IPS-15b (cell line): Measurements from ENCODE around the gene TMTC3.
"Not testable (repeated sequence)": the region's sequence is repeated elsewhere in the genome, so short reads cannot be mapped to it uniquely, and the experiment has no call there.

Experiments
- H3K27me3 ChIP-seq: one replicate; pipeline ENCODE4 v1.6.1; 2013; ENCODE audit warnings: low read length; ENCODE audit not compliant: control insufficient read depth, insufficient read depth
- H3K36me3 ChIP-seq: one replicate; pipeline ENCODE4 v1.6.1; 2013; ENCODE audit warnings: low read length; ENCODE audit not compliant: control insufficient read depth, insufficient read depth
- H3K4me1 ChIP-seq: one replicate; pipeline ENCODE4 v1.6.1; 2013; ENCODE audit warnings: mild to moderate bottlenecking, low read length; ENCODE audit not compliant: control insufficient read depth, insufficient read depth
- H3K4me3 ChIP-seq: one replicate; pipeline ENCODE4 v1.5.1; 2013; ENCODE audit warnings: low read depth, low read length
- H3K9ac ChIP-seq: one replicate; pipeline ENCODE4 v1.6.1; 2013; ENCODE audit warnings: low read depth, mild to moderate bottlenecking, low read length
- H3K9me3 ChIP-seq: one replicate; pipeline ENCODE4 v1.6.1; 2013; ENCODE audit warnings: mild to moderate bottlenecking, low read length; ENCODE audit not compliant: control insufficient read depth, insufficient read depth

Gene TMTC3

GRCh38 chr12:88200029-88200428 lies 57.9 kb downstream of the TMTC3 start:
- no peaks in the 10 kb centered on the region for H3K4me1 ChIP-seq
- no peaks in the 10 kb centered on the region for H3K36me3 ChIP-seq
- no peak overlapping the region for H3K9ac ChIP-seq
- H3K4me3 ChIP-seq = no peak overlapping the region
- no peaks in the 10 kb centered on the region for H3K27me3 ChIP-seq
- no peaks in the 10 kb centered on the region for H3K9me3 ChIP-seq

DNA sequence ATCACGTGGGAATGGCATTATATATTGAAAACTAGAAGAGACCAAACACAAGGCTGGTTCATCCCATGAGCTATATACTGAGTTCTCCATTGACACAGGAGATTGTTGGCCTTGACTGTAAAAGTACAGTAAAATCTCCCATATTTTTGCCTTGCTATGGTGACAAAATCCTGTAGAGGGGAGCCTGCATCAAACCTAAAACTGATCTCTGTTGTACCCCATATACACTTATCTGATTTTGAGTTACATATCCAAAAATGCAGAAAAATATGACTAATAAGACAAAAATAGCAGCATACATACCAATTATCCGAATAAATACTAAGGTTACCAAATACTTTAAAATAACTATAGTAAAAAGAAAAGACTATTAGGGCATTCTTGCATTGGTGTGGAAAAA lies 60.4 kb downstream of the TMTC3 start:
- H3K36me3 ChIP-seq = no peaks in the 10 kb centered on the region
- no peaks in the 10 kb centered on the region for H3K27me3 ChIP-seq
- no peaks in the 10 kb centered on the region for H3K4me1 ChIP-seq

GRCh38 chr12:88206601-88207000 lies 64.5 kb downstream of the TMTC3 start:
- no peaks in the 10 kb centered on the region for H3K4me1 ChIP-seq
- no peak overlapping the region for H3K9ac ChIP-seq
- no peaks in the 10 kb centered on the region for H3K9me3 ChIP-seq
- no peak overlapping the region for H3K4me3 ChIP-seq
- H3K27me3 ChIP-seq = no peaks in the 10 kb centered on the region
- no peaks in the 10 kb centered on the region for H3K36me3 ChIP-seq

More for the DNA sequence above, 60.4 kb downstream of the TMTC3 start:
- no peak overlapping the region for H3K9ac ChIP-seq
- no peaks in the 10 kb centered on the region for H3K9me3 ChIP-seq
- no peak overlapping the region for H3K4me3 ChIP-seq

- H3K4me1 ChIP-seq = no peaks in the 10 kb centered on the region
- no peaks in the 10 kb centered on the region for H3K36me3 ChIP-seq
- H3K4me3 ChIP-seq = no peak overlapping the region
- no peaks in the 10 kb centered on the region for H3K27me3 ChIP-seq
- H3K9ac ChIP-seq = no peak overlapping the region
- H3K9me3 ChIP-seq = no peaks in the 10 kb centered on the region
Measured at GRCh38 chr12:88207921-88208620, 66.0 kb downstream of the TMTC3 start.

DNA sequence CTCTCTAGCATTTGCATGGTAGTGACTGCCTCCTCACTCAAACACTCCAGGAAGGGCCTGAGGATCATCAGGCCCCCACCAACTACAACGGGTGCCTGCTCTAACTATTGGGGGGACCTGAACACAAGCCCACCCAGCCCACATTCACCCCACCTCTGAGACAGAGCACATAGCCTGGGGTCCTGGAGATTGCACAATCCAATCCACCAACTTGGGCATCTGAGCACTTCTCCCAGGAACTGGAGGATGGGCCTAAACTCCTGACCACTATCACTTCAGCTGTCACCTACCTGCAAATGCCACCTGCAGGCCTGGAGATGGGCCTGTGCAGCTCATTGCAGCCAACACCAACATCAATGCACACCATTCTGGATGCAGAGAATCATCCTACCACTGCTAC lies 66.6 kb downstream of the TMTC3 start:
- Histone ChIP-seq H3K27me3 (no peaks in the 10 kb centered on the region), H3K4me3 (no peak overlapping the region)

DNA sequence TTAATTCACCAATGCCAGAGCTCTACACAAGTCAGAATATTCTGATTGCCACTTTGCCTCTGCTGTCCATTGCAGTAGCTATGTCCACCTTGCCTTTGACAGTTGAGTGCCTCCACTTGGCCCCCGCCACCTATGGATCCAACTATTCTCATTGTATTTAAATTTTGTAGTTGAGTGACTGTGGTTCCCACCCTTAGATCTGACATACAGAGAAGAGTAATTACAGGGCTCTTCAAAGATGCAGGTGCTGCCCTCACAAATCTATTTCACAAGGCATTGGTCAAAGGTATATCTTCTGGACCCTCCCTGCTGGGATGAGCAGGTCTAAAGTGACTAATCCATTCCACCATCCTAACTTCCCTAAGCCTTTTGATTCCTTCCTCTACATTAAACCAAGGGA lies 68.2 kb downstream of the TMTC3 start:
- H3K27me3 ChIP-seq, H3K36me3 ChIP-seq, H3K4me1 ChIP-seq, H3K9me3 ChIP-seq, H3K9ac ChIP-seq, H3K4me3 ChIP-seq: not testable (repeated sequence)

More for the DNA sequence above, 66.6 kb downstream of the TMTC3 start:
- H3K9ac ChIP-seq = no peak overlapping the region
- no peaks in the 10 kb centered on the region for H3K4me1 ChIP-seq
- H3K9me3 ChIP-seq = no peaks in the 10 kb centered on the region
- H3K36me3 ChIP-seq = no peaks in the 10 kb centered on the region

GRCh38 chr12:88218293-88218692 lies 76.2 kb downstream of the TMTC3 start:
- Histone ChIP-seq H3K4me1 (no peaks in the 10 kb centered on the region), H3K9ac (no peak overlapping the region), H3K4me3 (no peak overlapping the region), H3K9me3 (no peaks in the 10 kb centered on the region), H3K36me3 (no peaks in the 10 kb centered on the region), H3K27me3 (no peaks in the 10 kb centered on the region)

DNA sequence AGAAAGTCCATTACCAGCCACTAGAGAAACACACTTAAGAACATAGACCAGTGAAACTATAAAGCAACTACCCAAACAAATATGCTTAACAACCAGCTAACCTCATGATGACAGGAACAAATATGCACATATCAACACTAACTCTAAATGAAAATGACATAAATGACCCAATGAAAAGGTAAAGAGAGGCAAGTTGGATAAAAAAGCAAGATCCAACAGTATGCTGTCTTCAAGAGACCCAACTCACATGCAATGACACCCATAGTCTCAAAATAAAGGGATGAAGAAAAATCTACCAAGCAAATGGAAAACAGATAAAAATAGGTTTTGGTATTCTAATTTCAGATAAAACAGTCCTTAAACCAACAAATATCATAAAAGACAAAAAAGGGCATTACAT lies 77.8 kb downstream of the TMTC3 start:
- Histone ChIP-seq H3K36me3 (no peaks in the 10 kb centered on the region), H3K27me3 (no peaks in the 10 kb centered on the region), H3K4me3 (no peak overlapping the region), H3K9me3 (no peaks in the 10 kb centered on the region), H3K9ac (no peak overlapping the region), H3K4me1 (no peaks in the 10 kb centered on the region)

GRCh38 chr12:88223519-88223918 lies 81.4 kb downstream of the TMTC3 start:
- no peaks in the 10 kb centered on the region for H3K27me3 ChIP-seq
- H3K9me3 ChIP-seq = no peaks in the 10 kb centered on the region
- H3K4me1 ChIP-seq = no peaks in the 10 kb centered on the region
- H3K9ac ChIP-seq = no peak overlapping the region
- H3K36me3 ChIP-seq = no peaks in the 10 kb centered on the region
- no peak overlapping the region for H3K4me3 ChIP-seq

GRCh38 chr12:88225776-88226175 lies 83.7 kb downstream of the TMTC3 start:
- Histone ChIP-seq H3K27me3 (no peaks in the 10 kb centered on the region), H3K9me3 (no peaks in the 10 kb centered on the region), H3K4me1 (no peaks in the 10 kb centered on the region), H3K4me3 (no peak overlapping the region), H3K9ac (no peak overlapping the region), H3K36me3 (no peaks in the 10 kb centered on the region)

DNA sequence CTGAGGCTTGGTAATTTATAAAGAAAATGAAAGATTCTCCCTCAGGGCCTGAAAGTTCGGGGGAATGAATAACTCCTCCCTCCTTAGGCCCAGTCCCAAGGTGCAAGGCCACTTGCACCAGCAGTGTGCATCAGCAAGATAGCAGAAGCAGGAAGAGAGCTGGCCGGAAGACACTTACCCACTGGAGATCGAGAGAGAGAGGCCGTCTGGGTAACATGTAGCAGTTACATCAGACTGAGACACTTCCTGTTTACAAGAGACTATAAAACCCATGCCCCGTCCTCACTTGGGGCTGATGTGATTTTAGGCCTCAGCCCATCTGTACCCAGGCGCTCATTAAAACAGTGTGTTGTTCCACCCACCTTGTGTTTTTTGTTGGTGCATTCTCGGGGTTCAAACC lies 85.2 kb downstream of the TMTC3 start:
- H3K4me1 ChIP-seq = no peaks in the 10 kb centered on the region
- H3K36me3 ChIP-seq = no peaks in the 10 kb centered on the region
- no peak overlapping the region for H3K4me3 ChIP-seq
- H3K27me3 ChIP-seq = no peaks in the 10 kb centered on the region
- H3K9ac ChIP-seq = no peak overlapping the region
- H3K9me3 ChIP-seq = no peaks in the 10 kb centered on the region

GRCh38 chr12:88227871-88228270 lies 85.8 kb downstream of the TMTC3 start:
- Histone ChIP-seq H3K9me3 (no peaks in the 10 kb centered on the region), H3K9ac (no peak overlapping the region), H3K36me3 (no peaks in the 10 kb centered on the region), H3K27me3 (no peaks in the 10 kb centered on the region), H3K4me1 (no peaks in the 10 kb centered on the region), H3K4me3 (no peak overlapping the region)
